Measurements from ENCODE around the gene KCNMA1.

The KCNMA1 gene

DNA sequence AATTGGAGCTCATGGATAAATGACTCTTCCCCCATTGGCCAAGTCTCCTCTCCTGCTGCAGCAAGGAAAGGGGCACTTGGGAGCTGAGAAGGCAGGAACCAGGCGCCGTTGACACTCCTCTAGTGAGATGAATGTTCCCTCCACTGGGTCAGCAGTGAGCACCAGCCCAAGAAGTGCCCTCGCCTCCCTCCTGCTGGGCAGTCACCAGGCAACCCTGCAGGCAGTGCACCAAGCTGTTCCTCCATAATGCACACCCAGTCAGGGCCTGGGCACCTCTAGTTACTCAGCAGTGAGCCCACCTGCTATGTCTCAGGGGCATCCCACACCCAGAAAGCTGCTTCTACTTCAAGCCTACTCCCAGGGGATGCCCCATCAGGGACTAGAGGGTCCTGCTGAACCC is 84.3 kb downstream of the KCNMA1 start:
- no peak for DNase-seq

DNA sequence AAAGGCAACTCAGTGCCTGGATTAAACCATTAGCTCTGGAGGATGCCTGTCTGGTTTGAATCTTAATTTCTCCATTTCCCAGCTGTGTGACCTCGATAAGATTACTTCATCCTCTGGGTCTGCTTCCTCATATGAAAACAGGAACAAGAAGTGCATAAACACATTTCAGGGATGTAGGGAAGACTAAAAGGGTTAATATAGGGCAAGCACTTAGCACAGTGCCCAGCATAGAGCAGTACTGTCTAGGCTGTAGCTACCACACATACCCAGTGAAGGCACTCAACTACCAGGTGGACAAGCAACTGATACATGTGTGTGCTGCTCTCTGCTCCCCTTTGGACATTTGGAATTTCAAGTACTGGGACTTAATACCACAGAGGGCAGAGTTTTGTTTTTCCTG is 85.4 kb downstream of the KCNMA1 start:
- DNase-seq: no peak

DNA sequence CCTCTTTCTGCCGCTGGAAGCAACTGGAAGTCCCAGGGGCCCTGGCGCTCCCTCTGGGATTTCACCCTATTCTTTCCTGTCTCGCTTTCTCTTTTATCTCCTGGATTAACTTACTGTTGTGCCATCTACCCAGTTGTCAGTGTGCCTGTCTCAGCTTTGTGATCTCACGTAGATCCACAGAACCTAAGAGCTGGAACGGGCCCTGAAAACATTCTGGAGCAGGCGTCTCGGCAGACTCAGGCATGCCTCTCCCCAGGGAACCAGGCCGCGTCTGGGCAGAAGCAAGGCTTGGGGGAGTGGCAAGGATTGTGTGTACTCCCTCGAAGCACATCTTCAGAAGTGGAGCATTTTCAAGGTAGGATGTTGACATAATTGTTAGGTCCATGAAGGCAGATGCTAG is 87.2 kb downstream of the KCNMA1 start:
- DNase-seq: no peak

DNA sequence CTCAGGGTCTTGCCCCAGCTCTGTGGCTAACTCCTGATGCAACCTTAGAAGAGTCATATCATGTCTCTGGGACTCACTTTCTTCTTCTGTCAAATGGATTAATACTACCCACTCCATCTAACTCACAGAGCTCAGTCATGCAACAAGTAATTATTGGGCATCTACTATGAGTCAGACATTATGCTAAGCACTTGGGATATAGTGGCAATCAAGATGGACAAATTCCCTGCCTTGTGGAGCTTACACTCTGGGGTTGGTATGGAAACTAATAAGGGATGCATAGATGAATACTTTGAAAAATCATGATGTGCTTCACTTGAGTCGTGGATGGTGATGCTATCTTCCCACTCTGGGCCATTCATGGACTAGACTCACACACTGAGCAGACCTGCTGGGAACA is 88.9 kb downstream of the KCNMA1 start:
- no peak for DNase-seq

DNA sequence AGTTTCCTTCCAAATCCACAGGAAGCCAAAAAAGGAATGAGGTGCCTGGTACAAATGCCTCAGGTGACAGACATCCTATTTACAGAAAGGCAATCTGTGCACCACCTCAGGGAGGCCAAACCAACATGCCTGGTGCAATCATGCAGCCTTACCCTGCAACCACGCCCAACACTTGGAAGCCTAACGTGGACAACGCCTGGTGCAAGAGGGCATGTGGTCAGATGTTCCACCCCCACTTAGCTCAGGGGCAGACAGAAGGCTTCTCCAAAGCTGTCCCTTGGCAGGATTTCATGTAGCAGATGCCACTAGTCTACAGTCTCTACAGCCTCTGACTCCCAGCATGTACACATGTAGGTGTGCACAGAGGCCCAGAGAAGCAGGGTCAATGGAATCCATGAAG is 89.5 kb downstream of the KCNMA1 start:
- DNase-seq: no peak

DNA sequence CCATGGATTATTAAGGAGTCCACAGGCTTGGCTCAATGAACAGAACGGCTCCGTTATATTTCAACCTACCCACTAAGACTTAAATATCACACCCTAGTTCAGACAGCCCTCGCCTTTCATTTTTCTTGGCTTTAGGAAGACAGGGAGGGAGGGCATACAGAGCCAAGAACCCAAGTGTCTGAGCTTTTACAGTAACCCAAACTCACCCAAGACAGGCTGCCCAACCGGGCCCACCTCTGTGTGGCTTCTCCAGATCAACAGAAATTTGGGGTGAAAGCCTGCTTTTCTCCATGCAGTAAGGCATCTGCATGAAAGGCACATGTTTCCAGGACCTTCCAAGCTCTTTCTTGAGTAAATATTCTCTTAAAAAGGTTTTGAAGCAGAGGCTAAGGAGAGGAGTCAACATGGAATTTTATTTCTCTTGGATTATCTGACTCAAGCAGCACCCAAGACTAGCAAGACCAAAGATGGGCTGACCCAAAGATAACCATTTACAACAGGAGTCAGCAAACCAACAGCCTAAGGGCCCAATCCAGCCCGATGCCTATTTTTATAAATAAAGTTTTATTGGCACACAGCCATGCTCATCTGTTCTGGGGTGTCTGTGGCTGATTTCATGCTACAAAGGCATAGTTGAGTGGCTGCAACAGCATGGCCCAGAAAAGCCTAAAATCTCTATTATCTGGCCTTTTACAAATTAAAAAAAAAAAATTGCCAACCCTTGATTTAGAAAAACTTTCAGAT is 90.1 kb downstream of the KCNMA1 start:
- DNase-seq: no peak

DNA sequence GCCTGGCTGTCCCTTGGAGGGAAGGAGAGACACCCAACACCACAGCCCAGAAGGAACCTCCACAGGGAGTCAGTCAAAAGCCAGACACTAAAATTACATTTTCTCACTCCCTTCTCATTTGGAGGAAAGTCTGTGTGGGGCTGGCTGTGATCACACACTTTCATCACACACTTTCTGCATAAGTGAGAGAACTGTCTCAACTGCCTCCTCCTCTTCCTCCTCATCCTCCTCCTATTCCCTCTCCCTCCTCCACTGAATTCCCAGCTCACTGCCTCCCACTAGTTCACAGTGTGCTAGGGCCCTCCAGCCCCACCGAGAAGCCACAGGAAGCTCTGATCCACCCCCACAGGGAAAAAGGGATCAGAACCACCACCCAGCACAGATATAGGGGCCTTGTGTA is 91.6 kb downstream of the KCNMA1 start:
- no peak for DNase-seq

DNA sequence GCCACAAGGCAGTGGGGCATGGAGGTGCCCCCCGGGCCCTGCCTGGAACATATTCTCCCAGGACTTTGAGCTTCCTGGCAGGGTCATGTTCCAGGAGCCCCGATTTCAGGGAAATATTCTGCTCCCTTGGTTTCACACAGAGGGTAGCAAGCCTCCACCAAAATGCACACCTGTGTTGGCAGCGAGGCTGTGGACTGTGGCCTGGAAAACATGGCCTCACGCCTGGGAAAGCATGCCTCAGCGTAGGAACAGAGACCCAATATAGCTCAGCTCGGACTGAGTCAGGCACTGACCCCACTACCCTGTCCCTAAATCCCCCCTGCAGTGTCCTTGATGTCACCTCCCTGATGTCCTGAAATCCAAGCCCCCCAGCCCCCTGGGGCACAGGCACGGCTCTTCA is 92.0 kb downstream of the KCNMA1 start:
- no peak for DNase-seq

DNA sequence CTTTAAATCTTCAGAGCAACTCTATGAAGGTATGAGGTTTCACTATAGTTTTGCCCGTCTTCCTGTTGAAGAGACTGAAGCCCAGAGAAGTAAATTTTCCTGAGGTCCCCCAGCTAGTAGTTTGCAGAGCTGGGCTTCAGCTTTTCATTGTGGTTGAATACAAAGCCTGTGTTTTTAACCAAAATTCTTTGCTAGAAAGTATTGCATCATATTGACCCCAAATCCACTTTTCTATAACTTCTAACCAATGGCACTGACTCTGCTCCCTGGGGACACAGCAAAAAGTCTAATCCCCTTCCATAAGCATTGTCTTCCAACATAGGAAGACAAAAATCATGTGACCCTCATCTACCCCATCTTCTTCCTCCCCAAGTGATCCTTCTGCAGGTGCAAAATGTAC is 93.0 kb downstream of the KCNMA1 start:
- no peak for DNase-seq

DNA sequence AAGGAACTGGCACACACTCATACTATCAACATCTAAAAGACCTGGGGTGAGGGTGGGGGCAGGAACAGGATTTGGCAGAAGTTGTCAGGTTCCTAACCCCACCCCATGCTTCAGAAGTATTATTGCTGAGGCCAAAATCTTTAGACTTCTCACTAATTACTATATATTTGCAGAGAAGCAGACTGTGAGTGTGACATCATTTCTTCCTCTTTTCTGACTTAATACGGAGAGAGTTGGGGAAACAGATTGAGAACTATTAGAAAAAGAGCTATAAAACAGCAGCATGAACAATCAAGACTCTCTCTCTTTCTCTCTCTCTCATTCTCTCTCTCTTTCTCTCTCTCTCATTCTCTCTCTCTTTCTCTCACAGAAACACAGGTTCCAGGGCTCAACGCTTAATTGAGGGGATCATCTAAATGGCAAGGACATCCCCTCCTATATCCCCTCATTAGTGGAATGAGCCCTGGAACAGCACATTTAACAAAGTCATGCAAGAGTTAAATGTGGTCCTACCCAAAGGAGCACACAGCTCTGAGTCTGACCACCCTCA is 94.8 kb downstream of the KCNMA1 start:
- DNase-seq: no peak

DNA sequence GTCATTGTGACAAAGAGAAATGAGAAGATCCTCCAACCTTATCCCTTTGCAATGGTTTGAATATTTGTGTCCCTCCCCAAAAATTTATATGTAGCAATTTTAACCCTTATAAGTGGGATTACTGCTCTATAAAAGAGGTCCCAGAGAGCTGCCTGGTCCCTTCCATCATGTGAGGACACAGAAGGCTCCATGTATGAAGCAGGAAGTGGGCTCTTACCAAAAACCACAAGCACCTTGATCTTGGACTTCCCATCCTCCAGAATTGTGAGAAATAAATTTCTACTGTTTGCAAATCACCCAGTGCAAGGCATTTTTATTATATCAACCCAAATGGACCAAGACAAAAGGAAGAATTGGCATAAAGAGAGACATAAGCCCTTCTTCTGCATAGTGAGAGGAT is 95.7 kb downstream of the KCNMA1 start:
- DNase-seq: no peak

DNA sequence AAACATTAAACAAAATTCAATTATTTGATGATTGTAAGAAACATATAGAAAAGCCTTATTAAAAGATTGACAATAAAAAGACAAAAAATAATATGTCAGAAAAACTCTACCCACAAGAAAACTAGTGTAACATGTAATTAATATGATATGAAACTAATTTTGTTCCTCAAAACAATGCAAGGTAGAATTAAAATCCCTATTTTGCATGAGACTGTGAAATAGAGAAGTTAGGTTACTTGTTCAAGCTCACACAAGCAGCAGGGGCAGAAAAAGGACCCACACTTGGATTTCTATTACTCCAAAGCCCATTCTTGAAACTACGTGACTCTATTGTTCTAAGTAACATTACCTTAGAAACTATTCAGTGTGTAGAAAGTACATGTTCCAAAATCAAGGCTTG is 96.4 kb downstream of the KCNMA1 start:
- DNase-seq: no peak

DNA sequence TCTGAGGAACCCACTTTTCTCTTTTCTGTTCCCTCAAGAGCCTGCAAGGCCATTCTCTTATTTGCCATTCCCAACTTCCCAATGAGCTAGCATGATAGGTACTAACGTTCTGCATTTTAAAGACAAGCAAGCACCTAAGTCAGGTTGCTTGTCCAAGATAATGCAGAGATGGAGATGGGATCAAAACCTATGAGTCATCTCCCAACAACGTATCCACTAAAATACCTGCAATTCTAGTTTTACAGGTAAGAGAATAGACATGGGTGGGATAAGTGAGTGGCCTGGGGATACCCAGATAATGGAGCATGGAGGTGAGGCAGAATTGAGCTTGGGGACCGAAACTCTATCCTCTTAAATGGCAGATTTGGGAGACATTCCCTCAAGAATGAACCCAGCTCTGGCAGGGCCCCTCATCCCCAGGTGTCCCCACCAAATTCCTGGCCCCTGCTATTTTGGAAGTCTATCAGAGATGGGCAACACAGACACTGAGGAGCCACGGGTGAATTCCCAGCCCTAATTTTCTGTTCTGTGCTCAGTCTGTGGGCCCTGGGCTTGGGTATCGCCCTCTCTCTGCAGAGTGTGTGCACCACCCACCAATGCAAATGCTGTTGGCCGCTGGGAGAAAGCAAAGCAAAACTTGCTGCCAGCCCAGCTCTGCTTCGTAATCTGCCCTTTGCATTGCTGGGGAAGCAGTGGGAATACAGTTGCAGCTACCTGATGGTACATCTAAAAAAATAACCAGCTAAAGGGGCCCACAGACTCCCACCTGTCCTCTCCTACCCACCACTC is 98.3 kb downstream of the KCNMA1 start:
- no peak for DNase-seq

DNA sequence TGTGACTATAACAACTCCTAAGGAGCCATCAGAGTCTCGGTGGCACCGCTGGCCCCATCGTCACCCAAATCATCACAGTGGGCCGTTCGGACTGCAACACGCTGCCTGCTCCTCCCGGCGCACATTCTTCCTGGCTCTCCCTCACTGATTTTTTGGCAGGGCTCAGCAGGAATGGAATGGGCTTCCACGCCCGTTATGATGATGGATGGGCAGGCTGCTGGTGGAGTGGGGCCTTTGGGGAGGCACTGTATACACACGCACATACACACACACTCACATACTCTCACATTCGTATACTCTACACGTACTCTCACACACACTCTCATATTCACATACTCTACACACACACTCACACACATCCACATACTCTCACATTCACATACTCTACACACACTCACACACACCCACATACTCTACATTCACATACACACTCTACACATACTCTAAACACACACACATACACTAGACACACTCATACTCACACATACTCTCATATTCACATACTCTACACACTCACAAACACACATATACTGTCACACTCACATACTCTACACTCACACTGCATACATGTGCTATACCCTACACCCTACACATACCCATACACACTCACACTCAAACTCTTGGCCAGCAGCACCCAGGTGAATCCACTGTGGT is 99.8 kb downstream of the KCNMA1 start:
- DNase-seq: no peak

DNA sequence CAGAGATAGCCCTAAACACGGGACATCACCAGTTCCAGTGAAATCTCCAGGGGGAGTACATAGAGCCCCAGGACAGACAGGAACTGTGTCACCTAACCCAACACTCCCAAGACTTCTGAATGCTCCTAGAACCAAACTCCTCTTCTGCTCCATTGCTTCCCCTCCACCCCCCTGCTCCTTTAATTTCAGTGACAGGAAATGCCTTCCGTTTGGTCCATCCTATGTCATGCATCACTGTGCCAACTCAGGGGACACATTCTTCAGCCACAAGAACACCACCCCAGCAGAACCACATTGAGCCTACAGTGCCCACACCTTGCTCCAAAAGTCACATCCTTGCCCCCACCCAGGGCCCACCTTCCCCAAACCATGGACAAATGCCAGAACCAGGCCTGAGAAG is 100.5 kb downstream of the KCNMA1 start:
- DNase-seq: no peak

DNA sequence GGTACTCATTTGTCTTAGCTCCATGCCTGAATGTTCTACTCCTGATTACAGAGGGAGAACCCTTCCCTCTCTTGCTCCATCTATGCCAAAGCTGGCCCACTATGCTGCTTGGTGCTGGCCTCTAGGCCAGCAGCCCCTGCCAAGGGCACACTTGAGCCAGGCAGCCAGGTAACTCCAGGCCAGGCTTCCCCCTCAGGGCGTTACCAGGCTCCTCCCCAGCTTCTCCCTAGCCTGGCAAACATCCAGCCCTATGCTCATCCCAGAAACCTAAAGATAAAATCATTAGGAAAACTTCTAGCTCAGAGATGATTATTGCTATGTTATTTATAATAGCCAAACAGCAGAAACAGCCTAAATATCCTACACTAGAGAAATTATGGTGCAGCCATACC is 103.7 kb downstream of the KCNMA1 start:
- DNase-seq: no peak

DNA sequence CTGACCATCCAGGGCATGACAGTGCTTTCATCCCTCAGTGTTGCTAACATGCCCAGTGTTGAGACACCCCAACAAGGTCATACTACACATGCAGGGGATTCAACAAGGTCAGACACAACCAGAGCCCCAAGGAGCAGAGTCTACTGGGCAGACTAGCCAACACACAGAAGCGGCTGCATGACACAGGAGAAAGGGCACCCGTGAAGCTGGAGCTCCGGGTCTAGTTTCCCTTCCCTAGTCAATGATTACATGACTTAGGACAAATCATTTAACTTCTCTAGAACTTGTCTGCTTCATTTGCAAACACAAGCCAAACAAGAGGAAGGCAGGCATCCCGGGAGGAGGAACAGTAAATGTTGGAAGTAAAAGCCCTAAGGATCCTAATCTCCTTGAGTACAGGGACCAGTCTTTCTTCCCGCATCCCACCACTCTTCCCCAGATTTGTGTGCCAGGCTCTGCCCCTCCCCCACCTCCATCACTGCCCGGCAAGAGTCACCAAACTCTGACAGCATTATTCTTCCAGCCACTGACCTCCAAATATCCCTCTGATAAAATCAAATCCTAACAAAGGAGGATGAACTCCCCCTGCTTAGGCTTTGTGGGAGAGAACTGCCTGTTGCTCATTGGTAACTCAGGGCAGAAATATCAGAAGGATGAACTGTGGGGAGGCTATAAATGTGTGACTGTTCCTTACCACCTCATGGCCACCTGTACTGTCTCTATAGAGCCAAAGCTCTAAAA is 104.3 kb downstream of the KCNMA1 start:
- no peak for DNase-seq

DNA sequence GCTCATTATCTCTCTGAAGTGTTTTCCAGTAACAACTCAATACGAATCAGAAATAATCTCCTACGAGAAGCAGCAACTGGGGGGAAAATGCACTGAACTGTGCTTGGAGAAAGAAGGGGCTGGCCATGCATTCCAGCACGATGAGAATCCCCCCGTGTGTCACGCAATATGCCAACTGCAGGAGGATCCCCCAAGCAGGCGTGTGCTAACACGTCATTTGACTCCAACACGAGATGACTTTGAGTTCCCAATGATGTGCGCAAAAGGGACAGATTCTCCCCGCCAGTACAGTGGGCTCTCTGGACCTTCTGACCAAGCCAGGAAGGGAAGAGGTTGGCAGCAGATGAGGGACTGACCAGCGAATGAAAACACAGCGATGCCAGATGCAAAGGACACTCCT is 105.5 kb downstream of the KCNMA1 start:
- no peak for DNase-seq

DNA sequence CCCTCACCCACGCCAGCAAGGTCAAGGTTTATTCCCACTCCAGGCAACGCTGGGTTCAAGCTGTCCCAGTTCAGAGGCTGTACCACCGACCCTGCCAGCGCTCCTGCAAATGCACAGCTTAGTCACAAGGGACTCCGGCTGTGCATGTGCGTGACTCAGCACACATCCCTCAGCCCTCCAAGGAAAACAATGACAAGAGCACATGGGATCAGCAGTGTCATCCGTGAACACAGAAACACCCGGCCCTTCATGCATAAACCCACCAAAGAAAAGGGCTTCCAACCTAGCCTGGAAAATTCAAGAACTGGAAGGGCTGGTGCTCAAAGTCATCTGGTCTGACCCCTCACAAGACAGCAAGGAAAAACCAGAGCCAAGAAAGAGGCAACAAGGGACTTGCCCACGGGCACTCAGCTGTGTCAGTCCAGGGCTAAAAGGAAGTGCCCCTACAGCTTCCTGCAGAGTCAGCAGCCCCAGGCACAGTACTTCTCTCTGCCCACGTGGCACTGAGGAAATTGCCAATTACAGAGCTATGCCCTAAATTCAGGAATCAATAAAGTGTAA is 106.1 kb downstream of the KCNMA1 start:
- no peak for DNase-seq

DNA sequence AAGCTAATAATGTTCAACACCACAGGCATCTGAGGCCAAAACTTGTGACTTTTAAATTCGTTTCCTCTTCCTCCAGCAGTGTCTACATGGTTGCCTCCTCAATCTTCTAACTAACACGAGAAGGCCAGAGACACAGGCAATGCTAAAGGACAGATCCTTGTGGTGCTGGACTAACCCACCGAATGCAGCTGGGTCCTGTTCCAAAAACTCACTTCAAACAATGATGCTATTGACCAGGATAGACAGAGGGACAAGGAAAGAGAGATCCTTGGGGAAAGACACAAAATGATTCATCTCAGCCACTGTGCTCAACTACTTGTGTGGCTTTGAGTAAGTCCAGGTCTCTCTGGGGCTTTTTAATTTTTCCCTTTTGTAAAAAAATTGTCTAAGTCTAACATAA is 107.6 kb downstream of the KCNMA1 start:
- no peak for DNase-seq

DNA sequence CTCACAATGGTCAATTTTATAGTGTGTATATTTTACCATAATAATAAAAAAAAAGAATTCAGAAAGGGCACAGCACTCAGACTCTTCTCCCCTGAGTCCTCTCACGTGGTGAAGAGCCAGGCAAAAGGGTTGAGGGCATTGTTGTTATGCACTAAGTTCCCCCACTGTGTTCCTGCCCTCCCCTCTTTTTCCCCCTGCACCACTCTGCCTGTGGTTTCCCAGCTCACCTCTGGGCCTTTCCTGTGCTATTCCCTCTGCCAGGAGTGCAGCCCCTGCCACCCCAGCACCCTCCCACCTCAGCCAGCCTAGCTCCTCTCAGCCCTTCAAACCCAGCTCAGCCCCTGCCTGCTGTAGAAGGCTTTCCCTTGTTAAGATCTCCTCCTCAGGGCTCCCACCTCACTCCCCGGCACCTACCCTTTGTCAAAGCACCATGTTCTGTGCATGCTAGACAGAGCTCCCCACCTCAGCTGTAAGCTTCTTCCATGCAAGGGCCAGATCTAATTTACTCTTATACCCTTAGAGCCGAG is 108.5 kb downstream of the KCNMA1 start:
- no peak for DNase-seq

DNA sequence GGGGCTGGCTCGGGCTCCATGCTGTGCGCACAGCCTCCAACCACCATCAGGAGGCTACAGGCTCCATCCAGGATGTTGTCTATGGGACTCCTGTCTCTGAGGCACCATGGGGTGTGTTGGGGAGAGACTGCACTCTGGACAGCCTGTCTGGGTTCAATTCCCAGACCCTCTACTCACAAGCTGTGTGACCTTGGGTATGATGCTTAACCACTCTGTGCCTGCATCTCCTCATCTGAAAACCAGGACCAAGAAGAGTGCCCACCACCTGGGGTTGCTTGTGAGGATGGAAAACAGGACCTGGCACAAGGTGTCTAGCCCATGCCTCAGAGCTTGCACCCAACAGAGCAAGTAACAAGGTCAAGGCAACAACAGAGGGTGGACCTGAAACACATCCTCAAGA is 109.8 kb downstream of the KCNMA1 start:
- DNase-seq: no peak

All from stimulated activated CD8-positive, alpha-beta memory T cell treated with anti-CD3 and anti-CD28 coated beads, Interleukin-4, amount 100 ng/mL, for 48 hours (primary cell).